ENCODE data around the gene RFPL2.

The RFPL2 gene

GRCh38 chr22:32204856-32205722, at the start of gene RFPL2:
TSS of gene RFPL2 (minus strand) at chr22:32205073. CDS start at chr22:32202451, 2,622 bp downstream.
- DNase-seq (ENCODE audit: low spot score): no peak

GRCh38 chr22:32249231-32249630, 44.4 kb upstream of the RFPL2 start:
- DNase-seq (ENCODE audit: low spot score): no peak

GRCh38 chr22:32248276-32248675, 43.4 kb upstream of the RFPL2 start:
- no peak for DNase-seq (ENCODE audit: low spot score)

- no peak for DNase-seq (ENCODE audit: low spot score)
Measured at GRCh38 chr22:32246166-32246565, 41.3 kb upstream of the RFPL2 start.

DNA sequence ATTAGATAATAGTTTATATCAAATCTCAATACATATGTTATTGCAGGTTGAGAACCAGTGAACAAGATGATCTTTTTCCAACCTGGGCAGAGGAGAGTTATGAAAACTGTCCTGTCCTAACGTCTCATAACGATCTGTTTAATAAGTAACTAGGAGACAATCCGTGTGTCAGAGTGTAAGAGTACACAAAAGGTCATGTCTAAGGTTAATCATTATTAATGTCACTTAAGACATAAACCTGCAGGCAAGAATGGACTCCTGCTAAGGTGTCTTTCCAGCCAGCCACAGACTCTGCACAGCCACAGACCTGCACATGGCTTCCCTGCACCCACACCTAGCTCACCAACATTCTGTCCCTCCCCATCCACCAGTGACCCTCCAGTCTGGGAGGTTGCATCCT, 40.2 kb upstream of the RFPL2 start:
- DNase-seq (ENCODE audit: low spot score): no peak

DNA sequence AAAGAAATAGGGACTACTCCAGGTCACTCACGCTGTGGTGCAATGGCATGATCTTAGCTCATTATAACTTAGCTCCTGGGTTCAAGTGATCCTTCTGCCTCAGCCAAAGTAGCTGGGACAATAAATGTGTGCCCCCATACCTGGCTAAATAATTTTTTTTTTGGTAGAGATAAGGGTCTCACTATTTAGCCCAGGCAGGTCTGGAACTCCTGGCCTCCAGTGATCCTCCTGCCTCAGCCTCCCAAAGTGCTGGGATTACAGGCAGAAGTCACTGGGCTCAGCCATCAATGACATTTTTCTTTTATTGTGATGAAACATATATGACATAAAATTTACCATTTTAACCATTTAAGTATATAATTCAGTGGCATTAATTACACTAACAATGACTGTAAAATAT, 39.7 kb upstream of the RFPL2 start:
- DNase-seq (ENCODE audit: low spot score): no peak

GRCh38 chr22:32240461-32240860, 35.6 kb upstream of the RFPL2 start:
- DNase-seq (ENCODE audit: low spot score): no peak

DNA sequence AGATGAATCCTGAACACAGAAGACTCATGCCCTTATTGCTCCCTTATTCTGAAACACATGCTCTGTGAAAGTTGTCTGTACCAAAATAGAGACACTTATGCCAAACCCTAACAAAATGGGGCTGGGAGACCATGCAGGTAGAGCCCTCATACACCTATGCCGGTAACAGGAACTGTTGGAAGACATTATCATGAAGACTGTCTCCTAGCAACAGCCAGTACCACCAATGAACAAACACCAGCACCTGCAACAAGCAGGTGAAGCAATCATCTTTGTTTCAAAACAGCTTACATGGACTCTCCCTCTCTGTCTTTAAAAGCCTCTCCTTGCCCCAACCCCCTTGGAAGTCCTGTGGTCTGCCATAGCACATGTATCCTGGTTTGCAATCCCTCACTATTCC, 33.0 kb upstream of the RFPL2 start:
- no peak for DNase-seq (ENCODE audit: low spot score)

DNA sequence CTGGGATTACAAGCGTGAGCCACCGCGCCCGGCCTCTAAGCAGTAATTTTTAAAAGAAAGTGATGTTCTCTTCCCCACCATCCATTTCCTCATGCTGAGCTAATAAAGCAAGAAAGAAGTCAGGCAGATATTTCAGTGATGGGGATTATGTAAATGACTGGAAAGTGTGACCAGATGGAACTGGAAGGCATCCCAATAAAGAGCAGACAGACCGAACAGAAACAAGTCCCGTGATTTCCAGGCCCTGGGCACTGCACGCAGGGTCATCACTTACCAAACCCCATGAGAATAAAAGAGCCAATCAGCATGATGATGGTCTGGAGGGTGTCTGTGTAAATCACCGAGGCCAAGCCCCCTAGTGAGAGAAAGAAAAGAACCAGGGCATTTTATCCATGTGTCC, 32.1 kb upstream of the RFPL2 start:
- no peak for DNase-seq (ENCODE audit: low spot score)

GRCh38 chr22:32233091-32233490, 28.2 kb upstream of the RFPL2 start:
- no peak for DNase-seq (ENCODE audit: low spot score)

DNA sequence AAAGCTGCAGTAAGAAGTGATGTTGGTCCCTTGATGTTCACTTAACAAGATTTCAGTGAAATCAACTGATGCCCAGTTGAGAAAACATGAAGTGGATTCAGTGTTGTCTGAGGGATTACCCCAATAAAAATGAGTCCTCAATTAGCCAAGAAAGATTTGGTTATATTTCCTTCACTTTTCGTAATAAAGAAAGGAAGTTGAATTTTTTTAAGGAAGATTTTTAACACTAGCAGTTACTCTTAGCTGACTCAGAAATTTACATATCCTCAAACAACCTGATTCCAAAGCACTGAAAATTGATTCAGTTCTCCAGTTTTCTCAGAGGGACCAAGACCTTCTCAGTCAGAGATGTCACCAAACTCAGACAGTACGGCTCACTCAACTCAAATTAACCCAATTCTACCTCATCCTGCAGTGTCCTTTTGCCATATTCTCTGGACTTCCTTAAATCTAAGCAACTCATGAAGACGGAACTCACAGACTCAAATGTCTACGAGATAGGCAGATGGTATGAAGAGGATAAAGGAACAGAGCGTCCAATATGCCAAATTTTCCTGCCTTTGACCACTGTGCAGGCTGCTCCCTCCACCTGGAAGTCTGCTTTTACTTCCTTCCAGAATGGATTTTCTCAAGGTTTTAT, 27.4 kb upstream of the RFPL2 start:
- no peak for DNase-seq (ENCODE audit: low spot score)

DNA sequence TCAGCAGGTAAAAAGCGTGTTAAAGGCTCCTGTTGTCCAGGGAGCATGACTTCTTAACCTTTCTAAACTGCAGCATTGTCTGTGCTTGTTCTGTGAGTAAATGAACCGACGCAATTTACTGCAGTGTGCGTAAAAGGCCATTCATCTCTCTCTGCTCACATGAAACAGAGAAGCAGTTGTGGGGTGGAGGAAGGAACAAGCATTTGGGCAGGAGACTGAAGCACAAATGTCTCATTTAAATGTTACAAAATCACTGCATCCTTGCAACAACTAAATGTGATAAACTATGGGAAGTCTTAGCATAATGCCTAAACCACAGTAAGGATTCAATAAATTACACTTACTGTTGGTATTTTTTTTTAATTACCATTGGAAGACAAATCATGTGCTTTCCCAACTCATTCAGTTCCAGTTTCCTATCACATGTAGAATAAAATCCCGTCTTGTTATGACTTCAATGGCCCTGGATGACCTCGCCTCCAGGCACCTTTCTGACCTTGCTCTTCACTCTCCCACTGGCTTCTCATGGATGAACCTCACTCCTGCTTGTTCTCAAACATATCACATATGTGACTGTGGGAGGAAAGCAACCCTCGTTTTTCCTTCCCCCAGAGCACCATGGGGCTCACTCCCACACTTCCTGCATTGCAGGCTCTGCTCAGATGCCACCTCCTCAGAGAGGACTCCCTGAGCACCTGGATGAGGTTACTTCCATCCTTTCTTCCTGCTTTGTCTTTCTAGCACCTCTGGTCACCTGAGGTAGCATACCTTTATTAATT, 21.6 kb upstream of the RFPL2 start:
- DNase-seq (ENCODE audit: low spot score): no peak

- DNase-seq (ENCODE audit: low spot score): no peak
Measured at GRCh38 chr22:32222991-32223390, 18.1 kb upstream of the RFPL2 start.

GRCh38 chr22:32219026-32219425, 14.2 kb upstream of the RFPL2 start:
- DNase-seq (ENCODE audit: low spot score): no peak

GRCh38 chr22:32218470-32218869, 13.6 kb upstream of the RFPL2 start:
- no peak for DNase-seq (ENCODE audit: low spot score)

DNA sequence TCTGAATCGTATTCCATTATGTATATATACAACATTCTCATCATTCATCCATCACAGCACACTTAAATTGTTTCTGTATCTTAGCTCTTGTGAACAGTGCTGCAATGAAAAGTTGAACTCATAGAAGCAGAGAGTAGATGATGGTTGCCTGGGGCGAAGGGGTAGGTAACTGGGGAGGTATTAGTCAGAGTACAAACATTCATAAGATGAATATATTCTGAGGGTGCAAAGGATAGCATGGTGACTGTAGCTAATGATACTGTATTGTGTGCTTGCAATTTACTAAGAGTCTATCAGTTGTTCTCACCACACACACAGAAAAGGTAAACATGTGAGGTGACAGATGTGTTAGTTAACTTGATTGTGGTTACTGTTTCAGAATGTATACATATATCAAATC, 12.6 kb upstream of the RFPL2 start:
- no peak for DNase-seq (ENCODE audit: low spot score)

DNA sequence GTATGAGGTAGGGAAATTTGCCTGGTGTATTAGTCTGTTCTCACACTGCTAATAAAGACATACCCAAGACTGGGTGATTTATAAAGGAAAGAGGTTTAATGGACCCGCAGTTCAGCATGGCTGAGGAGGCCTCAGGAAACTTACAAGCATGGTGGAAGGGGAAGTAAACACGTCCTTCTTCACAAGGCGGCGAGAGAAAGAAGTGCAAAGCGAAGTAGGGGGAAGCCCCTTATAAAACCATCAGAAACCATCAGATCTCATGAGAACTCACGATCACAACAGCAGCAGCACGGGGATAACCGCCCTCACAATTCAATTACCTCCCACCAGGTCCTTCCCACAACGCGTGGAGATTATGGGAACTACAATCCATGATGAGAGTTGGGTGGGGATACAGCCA, 12.0 kb upstream of the RFPL2 start:
- DNase-seq (ENCODE audit: low spot score): no peak

DNA sequence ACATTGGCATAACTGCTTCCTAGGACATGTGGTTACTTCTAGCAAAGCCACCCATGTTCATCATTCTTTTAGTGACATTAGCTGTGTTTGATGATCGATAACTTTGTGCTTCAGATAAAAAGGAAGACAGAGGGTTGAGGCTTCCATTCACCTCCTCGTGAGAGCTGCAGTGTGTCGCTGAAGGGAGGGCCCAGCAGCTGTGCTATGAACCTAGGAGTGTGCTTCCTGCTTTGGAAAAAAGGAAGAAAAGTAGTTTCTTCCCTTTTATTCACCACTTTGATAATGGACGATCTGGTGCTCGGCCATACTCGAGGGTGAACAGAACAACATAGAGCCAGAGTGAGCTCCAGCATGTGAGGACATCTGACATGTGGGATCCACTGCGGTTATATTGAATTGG, 6.1 kb upstream of the RFPL2 start:
- DNase-seq (ENCODE audit: low spot score): no peak

- DNase-seq (ENCODE audit: low spot score): no peak
Measured at GRCh38 chr22:32208681-32209080, 3.8 kb upstream of the RFPL2 start.

DNA sequence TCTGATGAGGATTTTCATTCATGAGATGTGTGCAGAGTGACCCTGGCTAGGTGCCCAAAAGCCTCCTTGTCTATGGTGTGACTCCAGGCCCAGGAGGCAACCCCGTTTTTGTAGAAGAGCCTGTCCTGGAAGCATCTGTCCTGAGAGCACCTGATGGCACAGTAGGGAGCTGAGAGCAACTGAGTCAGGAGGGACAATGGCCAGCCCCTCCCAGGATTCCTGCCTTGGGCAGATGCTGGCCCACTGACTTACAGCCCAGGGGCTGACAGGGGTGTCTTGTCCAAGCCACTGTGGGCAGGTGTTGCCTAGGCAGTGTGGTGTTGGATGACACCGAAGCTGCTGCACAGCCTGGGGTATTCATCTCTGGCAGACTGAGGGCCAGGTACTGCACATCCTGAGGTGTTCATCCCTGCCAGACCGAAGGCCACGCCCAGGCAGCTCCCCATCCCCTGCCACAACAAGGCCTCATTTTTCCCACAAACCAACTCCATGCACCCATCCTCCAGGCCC, 3.2 kb upstream of the RFPL2 start:
- DNase-seq (ENCODE audit: low spot score): no peak

GRCh38 chr22:32206774-32207758, 2.2 kb upstream of the RFPL2 start:
- DNase-seq (ENCODE audit: low spot score): peak; percentile 54

Data from CD4-positive, alpha-beta T cell treated with Interleukin-6 at 100 ng/mL for 8 hours (primary cell).